ENCODE measurements around the gene ABCD1.
"Not testable (repeated sequence)": the region's sequence is repeated elsewhere in the genome, so short reads cannot be mapped to it uniquely, and the experiment has no call there.

DNA sequence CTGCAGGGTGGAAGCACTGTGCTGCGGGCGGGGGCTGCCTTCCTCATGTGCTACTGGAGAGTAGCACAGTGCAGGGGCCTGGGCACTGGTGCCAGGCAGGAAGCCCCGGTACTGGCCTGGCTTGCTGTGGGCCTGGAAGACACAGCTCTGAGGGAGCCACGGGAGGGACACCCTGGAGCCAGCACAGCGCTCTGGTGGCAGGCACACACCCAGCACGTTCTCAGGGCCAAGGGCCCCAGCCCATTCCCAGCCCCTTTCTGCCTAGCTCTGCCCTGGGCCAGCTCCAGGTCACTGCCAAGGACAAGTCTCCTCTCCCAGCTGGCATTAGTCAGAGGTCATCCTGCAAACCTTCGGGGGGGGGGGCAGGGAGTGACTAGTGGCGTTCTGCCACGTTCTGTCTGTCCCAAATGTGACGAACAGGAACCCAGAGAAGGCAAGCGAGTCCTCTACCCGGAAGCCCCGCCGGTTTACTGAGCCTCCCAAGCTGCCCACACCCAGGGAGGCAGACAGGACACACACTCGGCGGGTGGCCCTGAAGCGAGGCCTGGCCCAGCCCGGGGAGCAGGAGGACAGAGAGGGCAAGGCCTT is 24.8 kb upstream of the ABCD1 start:
- TF ChIP-seq, protein P1, sequence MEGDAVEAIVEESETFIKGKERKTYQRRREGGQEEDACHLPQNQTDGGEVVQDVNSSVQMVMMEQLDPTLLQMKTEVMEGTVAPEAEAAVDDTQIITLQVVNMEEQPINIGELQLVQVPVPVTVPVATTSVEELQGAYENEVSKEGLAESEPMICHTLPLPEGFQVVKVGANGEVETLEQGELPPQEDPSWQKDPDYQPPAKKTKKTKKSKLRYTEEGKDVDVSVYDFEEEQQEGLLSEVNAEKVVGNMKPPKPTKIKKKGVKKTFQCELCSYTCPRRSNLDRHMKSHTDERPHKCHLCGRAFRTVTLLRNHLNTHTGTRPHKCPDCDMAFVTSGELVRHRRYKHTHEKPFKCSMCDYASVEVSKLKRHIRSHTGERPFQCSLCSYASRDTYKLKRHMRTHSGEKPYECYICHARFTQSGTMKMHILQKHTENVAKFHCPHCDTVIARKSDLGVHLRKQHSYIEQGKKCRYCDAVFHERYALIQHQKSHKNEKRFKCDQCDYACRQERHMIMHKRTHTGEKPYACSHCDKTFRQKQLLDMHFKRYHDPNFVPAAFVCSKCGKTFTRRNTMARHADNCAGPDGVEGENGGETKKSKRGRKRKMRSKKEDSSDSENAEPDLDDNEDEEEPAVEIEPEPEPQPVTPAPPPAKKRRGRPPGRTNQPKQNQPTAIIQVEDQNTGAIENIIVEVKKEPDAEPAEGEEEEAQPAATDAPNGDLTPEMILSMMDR (IDR thresholded peaks at IDR 0.05): not testable (repeated sequence)
- TF ChIP-seq POLR2AphosphoS5, POLR2A (IDR thresholded peaks at IDR 0.05): not testable (repeated sequence)
